ENCODE measurements around the gene AMZ1.
"Not testable (repeated sequence)": the region's sequence is repeated elsewhere in the genome, so short reads cannot be mapped to it uniquely, and the experiment has no call there.

The AMZ1 gene

DNA sequence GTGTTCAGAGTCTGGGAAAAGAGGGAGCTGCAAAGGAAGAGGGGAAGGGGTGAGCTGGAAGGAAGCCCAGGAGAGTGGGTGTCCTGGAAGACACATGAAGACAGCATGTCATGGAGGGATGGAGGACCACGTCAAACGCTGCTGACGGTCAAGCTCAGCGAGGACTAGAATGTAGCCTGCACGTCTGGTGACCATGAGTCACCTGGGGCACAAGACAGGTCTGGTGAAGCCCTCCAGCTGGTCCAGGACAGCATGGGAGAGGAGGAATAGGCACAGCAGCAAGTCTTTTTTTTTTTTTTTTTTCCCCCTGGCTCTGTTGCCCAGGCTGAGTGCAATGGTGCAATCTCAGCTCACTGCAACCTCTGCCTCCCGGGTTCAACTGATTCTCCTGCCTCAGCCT, 19.6 kb upstream of the AMZ1 start:
- no peak for DNase-seq (ENCODE audit: low read depth in 2 of 2)

DNA sequence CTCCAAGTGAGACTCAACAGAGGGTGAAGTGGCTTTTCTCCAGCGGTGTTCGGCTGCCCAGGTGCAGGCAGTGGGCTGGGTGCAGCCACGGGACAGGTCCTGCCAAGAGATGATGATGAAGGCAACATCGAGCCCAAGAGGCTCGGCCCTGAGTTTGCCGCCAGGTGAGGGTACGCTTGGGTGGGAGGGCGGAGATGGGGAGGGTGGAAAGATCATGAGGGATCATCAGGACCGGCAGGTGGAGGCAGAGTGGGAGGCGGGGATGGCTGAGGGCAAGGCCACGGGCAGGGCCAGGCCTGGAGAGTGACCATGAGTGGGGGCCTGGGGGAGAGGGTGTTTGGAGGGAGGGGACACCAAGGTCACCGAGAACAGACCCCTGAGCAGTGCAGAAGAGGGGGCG, 17.8 kb upstream of the AMZ1 start:
- no peak for DNase-seq (ENCODE audit: low read depth in 2 of 2)

DNA sequence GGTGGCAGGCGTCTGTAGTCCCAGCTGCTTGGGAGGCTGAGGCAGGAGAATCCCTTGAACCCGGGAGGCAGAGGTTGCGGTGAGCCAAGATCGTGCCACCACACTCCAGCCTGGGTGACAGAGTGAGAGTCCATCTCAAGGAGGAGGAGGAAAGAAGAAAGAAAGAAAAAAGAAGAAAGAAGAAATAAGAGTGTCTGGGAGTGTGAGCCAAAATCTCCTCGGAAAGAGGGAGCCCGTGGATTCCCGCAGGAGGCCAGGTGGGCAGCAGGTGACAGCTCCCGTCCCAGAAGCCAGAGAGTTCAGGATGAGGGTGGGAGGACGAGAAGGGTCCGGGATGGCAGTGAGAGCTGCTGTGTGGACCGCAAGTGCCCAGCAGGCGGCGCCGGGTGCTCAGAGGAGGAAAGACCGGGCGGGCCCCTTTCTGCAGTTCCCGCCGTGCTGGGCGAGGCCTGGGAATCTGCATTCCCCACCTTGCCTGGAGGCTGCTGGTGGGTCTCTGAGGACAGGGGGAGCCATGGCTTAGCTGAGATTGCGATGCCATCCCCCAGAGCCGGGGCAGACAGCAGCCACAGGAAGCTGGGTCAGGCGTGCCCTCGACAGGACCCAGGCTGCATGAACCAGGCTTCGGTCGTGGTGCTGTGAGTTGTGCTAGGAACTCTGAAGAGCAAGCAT, 17.1 kb upstream of the AMZ1 start:
- peak; percentile 66 for DNase-seq (ENCODE audit: low read depth in 2 of 2)

DNA sequence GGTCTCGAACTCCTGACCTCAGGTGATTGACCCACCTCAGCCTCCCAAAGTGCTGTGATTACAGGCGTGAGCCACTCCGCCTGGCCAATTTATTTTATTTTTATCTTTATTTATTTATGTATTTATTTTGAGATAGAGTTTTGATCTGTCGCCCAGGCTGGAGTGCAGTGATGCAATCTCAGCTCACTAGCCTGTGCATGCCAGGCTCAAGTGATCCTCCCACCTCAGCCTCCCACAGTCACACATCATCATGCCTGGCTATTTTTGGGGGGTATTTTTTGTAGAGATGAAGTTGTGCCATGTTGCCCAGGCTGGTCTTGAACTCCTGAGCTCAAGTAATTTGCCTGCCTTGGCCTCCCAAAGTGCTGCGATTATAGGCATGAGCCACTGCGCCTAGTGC, 14.8 kb upstream of the AMZ1 start:
- not testable (repeated sequence) for DNase-seq (ENCODE audit: low read depth in 2 of 2)

DNA sequence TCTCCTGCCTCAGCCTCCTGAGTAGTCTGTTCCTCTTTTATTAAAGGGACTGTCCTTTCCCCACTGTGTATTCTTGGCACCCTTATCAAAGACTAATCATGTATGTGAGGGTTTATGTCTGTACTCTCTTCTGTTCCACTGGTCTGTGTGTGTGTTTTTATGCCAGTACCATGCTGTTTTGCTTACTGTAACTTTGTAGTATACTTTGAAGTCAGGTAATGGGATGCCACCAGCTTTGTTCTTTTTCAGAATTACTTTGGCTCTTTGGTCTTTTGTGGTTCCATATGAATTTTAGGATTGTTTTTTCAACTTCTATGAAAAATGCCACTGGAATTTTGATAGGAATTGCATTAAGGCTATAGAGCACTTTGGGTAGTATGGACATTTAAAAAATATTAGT, 14.1 kb upstream of the AMZ1 start:
- DNase-seq (ENCODE audit: low read depth in 2 of 2): no peak

DNA sequence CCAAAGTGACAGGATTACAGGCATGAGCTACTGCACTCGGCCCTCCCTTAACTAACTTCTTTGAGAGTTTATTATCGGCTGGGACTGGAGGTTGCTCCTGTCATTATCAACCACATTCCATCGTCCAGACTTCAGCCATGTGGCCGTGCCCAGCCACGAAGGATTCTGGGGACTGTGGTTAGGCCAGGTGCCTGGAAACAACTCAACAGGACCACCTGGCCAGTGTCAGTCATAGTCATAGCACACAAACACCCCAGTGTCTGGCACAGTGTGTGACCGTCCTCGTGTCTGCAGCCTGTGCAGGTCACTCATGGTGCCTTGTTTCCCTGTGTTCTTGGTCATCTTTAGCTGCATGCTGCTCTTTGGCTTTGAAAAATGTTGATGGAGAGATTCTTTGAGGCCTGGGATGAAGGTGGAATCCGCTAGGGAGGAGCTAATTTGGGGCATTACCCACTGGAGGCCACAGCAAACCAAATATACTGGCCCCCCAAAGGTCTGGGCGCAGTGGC, 12.7 kb upstream of the AMZ1 start:
- no peak for DNase-seq (ENCODE audit: low read depth in 2 of 2)

DNA sequence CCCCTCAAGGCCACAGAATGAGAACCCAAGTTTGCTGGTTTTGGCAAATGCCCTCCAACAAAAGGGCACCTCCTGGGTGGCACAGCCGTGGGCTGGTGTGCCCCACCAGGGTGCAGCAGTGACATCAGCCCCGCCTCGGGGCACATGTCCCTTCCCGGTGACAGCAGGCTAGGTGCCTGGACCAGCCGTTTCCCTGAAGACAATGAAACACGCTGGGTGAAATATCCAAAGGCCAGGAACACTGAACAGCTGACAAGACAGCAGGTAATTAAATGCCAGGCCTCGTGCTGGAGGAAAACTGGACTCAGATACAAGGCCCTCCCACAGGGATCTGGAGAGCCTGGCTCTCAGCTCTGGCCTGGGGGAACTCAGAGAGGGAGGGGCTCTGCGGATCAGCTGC, 11.4 kb upstream of the AMZ1 start:
- DNase-seq (ENCODE audit: low read depth in 2 of 2): not testable (repeated sequence)

DNA sequence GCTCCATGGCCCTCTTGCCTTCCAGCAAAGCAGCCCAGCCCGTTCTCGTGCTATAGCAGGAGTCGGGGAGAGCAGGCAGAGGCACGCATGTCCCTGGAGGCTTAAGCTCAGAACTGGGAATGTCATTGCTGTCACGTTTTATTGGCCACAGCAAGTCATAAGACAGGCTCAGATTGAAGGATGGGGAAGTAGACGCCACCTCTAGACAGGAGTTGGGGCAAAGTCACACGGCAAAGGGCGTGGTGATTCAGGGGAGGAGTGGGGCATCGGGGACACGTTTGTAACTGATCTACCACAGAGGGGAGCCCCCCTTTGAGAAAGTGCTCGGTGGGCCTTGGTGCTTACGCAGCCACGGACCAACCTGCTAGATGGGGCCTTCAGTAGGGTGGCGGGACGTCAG, 9.5 kb upstream of the AMZ1 start:
- not testable (repeated sequence) for DNase-seq (ENCODE audit: low read depth in 2 of 2)

DNA sequence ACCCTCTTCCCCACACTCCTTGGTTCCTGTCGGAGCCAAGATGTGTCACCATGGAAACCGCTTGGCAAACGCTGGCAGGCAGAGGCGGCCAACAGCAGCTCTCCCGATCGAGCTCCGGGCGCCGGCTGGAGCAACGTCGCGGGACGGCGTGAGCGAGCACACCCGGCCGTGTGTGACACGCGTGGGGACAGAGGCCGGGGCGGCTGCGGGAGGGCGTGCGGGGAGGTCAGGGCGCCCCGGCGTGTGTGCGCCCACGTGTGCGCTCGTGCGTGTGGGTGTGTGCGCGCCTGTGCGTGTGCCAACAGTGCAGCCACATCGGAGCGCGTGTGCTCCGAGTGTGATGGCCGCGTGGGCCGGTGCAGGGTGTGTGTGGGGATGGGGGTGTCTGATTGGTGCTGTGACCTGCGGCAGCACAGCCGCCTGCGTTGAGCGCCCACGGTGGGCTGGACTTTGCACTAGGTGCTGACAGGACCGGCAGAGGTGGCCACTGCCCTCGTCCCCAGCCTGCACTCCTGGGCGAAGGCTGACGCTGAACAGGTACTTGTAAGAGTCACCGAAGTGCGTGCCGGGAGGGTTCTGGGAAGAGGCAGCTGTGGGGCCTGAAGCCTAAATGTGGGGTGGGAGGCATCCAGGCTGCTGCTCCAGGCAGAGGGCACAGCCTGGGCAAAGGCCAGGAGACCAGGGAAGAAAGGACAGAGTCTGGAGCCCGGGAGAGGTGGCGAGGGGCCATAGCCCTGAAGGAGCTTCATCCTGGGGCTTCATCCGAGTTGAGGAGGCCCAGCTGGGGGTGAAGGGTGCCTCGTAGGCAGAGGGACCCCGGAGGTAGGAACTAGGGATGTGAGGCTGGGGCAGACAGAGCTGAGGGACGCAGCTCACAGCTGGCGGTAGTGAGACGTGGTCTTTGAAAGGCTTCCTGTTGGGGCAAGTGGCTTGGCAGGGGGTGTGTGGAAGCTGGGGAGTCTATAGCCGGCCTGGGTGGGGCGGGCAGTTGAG, 8.6 kb upstream of the AMZ1 start:
- not testable (repeated sequence) for DNase-seq (ENCODE audit: low read depth in 2 of 2)

DNA sequence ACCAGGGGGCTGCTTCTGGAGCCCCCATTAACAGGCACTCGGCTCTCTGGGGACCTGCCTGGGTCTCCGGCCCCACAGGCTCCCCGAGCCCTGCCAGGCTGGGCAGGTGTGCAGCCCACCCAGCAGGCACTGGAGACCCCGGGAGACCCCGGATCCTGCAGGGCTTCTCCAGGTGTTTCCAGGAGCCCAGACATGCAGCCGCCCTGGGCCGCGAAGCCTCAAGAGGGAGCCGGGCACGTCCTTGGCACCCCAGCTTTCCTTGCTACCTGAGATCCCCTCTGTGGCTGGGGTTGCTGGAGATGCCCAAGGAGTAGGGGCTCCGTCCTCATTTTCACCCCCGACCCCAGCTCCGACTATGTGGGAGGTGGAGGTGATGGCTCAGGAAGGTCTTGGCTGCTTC, 7.7 kb upstream of the AMZ1 start:
- DNase-seq (ENCODE audit: low read depth in 2 of 2): no peak

DNA sequence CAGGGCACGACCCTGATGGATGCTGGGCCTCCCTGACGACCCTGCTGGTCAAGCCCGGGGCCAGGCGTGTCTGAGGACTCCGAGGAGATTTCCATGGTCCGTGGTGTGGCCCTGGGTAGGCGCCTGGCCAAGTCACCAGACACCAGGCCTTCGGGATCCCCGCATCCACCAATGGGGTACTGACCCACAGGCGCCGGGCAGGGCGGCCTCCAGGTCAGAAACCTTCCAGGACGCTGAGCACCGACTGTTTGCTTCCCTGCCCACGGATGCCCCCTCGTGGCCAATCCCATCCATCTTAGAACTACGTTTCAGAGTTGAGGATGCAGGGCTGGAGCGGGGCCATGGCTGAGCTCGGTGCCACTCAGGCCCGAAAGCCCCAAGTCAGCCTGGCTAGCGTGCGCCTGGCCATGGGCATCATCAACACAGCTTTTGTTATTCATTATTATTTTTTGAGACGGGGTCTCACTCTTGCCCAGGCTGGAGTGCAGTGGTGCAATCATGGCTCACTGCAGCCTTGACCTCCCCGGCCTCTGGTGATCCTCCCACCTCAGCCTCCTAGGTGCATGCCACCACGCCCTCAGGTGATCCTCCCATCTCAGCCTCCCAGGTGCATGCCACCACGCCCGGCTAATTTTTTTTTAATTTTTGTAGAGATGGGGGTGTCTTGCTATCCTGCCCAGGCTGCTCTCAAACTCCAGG, 7.1 kb upstream of the AMZ1 start:
- peak; percentile 42 to 50 for DNase-seq (ENCODE audit: low read depth in 2 of 2)

DNA sequence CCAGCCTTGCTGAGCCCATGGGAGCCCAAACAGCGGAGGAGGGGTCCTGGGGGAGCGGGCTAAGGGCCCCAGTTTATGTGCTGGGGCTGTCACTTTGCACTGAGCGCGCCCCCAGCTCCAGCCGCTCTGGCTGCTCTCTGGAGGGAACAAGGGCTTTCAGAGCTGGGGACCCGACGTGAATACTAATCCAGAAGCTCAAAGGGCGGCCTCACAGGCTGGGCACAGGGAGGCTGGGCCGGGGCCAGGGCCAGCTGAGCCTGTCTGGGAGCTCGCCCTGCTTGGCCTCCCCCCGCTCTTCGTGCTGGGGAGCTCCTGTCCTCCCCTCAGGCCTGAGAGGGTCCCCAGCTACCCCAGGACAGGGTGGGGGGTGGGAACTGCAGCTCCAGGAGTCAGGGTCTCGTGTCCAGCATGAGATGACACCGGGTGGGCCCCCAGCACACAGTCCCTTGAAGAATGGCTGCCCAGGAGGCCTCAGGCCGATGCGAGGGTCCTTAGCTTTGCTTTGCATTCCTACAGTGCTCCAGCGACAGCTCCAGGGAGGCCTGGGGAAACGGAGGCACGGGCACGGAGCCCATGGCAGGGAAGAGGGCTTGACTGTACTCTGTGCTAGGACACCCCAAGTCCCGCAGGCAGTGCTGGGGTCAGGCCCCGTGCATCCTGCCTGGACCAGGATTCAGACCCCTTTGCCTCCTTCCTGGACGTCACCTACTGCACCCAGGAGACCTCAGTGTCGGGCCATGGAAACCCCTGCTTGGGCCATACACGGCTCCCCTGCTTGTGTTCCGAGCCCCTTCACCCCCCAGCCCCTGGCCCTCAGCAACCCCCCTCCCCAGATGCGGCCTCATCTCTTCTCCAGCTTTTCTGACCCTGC, 5.8 kb upstream of the AMZ1 start:
- DNase-seq (ENCODE audit: low read depth in 2 of 2): no peak

DNA sequence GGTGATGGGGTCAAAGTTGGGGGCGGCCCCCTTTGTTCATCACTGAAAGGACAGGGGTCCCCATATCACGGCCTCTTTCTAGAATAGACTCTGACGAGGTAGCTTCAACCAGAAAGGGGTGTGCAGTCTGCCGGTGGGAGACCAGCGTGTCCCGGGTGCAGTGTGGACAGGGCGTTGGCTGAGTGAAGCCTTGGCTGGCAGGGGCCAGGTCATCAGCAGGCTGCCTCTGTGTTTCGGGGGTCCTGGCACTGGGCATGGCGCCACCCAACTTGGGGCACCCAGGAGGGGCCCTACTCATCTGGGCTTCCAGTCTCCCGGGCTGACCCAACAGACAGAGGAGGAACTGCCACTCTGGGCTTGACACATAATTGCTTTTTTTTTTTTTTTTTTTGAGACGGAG, 3.5 kb upstream of the AMZ1 start:
- DNase-seq (ENCODE audit: low read depth in 2 of 2): no peak

DNA sequence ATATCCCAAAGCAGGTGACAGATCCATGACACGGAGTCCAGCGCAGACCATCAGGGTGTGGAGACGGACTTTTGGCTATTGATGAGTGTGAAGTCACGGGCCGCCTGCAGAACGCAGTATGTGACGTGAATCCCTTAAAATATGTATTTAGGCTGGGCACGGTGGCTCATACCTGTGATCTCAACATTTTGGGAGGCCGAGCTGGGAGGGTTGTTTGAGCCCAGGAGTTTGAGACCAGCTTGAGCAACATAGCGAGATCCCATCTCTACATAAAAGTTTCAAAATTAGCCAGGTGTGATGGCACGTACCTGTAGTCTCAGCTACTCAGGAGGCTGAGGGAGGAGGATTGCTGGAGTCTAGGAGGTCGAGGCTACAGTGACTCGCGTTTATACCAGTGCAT, 1.9 kb upstream of the AMZ1 start:
- no peak for DNase-seq (ENCODE audit: low read depth in 2 of 2)

DNA sequence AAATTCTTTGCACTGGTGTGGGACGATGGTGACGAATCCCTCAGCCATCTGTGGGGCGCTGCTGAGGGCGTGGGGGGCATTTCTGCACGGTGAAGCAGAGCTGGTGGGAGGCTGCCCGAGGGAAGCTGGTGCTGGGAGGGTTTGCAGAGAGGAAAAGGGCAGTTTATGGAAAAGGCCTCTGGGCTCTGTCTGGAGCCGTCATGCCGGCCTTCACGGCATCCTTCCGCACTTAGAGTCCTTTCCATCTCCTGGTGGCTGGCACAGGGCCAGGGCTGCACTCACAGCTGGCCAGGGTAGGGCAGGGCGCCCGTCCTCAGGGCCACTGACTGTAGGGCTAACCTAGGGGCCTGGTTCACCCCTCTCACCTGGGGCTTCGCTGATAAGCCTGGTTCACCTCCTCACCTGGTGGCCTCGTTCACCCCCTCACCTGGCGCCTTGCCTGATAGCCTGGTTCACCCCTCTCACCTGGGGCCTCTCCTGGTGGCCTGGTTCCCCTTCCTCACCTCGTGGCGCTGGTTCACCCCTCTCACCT, 598 bp upstream of the AMZ1 start:
- DNase-seq (ENCODE audit: low read depth in 2 of 2): no peak

DNA sequence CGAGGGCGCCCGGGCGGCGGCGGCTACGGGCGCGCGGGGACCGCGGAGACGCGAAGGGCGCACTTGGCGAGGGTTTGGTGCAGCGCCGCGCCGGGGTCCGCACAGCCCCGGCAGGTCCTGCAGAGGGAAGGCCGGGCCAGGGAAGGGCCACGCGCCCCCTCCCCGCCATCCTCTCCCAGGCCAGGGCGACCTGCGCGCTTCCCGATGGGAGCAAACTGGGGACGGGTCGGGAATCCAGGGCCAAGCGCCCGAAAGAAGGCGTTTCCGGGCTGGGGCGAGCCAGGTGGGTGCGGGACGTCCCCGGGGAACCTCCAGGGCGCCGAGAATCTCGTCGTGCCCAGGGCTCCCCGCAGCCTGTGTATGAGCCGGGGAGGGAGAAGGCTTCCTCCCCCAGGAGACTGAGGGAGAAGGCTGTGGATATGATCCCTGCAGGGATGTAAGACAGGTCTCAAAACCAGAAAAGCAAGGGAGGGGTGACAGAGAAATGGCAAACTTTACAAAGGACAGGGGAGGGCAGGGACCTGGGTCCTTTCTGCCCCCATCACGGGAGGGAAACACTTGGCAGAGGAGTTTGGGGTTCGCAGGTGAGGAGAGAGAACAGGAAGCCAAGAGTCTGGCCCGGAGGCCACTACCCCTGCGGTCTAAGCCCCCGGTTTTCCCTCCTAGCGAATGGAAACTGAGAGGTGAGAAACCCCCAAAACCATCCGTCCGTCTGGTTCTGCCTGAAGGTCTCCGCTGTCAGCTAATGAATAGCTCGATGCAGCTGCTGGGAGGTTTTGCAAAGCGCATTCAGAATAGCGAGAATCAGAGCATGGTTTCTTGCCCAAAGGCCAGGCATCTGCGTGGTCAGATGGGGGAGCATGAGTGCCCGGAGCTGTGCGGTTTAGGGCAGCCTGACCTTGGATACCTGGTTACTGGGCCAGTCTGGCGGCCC, 674 bp downstream of the AMZ1 start:
- no peak for DNase-seq (ENCODE audit: low read depth in 2 of 2)

DNA sequence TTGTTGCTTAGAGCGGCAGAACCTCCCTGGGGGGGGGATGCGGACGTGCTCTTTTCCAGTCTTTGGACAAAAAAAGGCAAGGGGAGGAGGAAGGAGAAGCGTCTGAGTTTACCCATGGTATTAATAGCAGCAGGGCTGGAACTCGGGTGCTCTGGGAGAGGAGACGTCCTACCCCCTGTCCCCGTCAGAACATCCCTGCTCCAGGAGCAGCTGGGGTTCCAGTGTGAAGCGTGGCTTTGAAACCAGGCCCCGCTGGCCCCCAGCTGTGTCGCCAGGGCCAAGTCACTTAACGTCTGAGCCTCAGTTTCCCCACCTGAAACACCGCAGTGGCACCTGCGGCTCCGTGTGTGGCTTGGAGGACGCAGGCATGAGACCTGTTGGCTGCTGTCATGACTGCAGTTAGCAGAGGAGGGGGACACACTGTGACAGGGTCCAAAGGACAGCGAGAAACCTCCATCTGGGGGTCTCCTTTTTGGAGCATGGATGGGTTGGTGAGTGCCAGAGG, 1.4 kb downstream of the AMZ1 start:
- DNase-seq (ENCODE audit: low read depth in 2 of 2): no peak

DNA sequence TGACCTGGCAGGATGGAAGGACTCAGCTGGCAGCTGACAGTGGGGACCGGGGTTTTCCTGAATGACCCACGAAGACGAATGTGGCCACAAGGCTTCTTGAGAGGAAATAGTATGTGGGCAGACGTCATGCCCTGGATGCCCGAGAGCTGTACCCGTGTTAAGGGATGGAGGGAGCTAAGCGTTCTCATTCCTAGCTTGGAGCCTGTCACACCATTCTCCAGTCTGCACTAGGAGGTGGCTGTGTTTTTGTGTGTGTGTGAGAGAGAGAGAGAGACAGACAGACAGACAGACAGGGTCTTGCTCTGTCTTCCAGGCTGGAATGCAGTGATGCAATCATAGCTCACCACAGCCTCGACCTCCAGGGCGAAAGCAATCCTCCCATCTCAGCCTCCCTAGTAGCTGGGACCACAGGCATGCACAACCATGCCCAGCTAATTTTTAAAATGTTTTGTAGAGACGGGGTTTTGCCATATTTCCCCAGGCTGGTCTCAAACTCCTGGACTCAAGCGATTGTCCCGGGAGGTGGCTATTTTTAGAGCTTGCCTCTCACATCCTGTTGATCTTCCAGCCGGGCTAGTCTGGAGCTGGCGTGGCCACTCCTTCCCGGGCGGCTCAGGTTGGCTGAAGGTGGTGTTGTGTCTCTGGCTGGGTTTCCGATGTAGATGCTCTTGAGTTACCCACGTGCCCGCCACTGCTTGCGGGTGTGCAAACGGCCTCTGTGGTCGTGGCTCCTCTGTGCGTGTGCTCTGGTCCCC, 2.1 kb downstream of the AMZ1 start:
- no peak for DNase-seq (ENCODE audit: low read depth in 2 of 2)
